ENCODE results near the gene SORD. TPM values are rescaled to one million over a fixed set of nuclear protein-coding genes. Genes with fewer than 3 reads are reported as not detected.

Gene SORD
- total RNA-seq, 2 experiments from 2014 or later: 7.6 to 10.2 TPM

DNA sequence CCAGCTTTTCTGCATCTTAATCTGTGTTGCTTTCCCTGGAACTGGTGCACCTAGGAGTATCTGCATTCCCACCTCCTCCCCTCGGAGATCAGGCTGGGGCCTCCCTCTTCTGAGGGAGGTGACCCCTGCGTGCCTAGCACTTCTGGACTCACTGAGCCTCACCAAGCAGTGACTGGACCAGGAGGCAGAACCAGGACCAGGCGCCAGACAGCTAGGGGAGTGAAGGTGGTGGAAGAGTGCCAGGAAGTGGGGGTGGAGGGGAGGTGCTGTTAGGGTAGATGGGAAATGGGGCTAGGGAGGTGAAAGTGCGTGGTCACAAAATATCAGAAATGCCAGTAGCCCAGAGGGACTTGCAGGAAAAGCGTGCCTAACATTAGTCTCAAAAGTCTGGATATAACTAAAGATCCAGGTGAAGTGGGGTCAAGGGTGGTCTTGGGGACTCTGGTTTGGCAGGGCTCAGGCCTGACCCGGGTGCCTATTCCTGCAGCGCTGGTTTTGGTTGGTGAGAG lies 92.4 kb downstream of the SORD start:
- Mint-ChIP-seq H3K27me3 (peaks cover 79% of the 10 kb centered on the region), H3K4me1 (peaks cover 19% of the 10 kb centered on the region), H3K4me3 (no peak overlapping the region), H3K27ac (no peak overlapping the region), H3K36me3 (no peaks in the 10 kb centered on the region), H3K9me3 (no peaks in the 10 kb centered on the region)
- POLR2A ChIA-PET: no interaction called here
- no peak for ATAC-seq (ENCODE audit: low read depth)
- DNase-seq: no peak

DNA sequence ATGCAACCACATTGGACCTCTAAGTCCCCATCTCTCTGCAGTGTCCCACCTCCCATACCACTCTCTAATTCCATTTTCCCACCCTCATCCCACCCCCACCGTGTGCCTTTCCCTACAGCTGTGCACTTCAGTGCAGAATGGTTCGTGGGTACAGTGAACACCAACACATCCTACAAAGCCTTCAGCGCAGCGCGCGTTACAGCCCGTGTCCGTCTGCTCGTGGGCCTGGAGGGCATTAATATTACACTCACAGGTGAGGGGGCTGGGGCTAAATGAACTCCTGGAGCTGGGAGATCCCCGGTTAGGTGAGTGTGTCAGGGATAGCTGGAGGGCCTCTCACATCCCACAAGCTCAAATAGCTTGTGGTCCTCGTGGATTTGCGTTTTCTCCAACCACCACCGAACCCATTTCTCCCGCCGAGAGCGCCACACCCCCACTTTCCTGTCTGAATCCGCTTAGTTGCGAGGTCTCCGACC lies 93.0 kb downstream of the SORD start:
- POLR2A ChIA-PET: no interaction called here
- no peak for DNase-seq
- H3K27ac Mint-ChIP-seq: no peak overlapping the region
- peak overlapping the region; percentile 7 for H3K4me3 Mint-ChIP-seq
- H3K36me3 Mint-ChIP-seq: no peaks in the 10 kb centered on the region
- ATAC-seq (ENCODE audit: low read depth): no peak
- peaks cover 76% of the 10 kb centered on the region for H3K27me3 Mint-ChIP-seq
- peaks cover 19% of the 10 kb centered on the region for H3K4me1 Mint-ChIP-seq
- no peaks in the 10 kb centered on the region for H3K9me3 Mint-ChIP-seq

DNA sequence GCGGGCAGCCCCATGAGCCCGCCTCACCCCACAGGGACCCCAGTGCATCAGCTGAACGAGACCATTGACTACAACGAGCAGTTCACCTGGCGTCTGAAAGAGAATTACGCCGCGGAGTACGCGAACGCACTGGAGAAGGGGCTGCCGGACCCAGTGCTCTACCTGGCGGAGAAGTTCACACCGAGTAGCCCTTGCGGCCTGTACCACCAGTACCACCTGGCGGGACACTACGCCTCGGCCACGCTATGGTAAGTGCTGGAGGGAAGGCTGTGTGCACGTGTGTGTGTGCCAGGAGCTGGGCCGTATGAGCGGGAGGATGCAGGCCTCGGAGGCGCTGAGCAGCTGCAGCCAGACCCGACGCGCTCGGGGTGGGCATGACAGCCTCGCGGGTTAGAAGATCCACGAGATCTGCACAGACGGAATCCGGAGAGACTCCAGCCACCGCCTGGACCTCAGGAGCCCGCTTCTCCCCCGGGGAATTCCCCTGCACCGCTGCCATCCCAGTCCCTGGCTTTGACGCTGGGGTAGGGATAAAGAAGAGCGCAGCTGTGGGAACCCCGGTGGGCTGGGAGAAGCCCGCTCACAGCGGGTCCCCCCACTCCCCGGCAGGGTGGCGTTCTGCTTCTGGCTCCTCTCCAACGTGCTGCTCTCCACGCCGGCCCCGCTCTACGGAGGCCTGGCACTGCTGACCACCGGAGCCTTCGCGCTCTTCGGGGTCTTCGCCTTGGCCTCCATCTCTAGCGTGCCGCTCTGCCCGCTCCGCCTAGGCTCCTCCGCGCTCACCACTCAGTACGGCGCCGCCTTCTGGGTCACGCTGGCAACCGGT lies 93.7 kb downstream of the SORD start:
- ATAC-seq (ENCODE audit: low read depth) (no peak), DNase-seq (no peak)
- Mint-ChIP-seq H3K4me1 (peaks cover 19% of the 10 kb centered on the region), H3K36me3 (no peaks in the 10 kb centered on the region), H3K27ac (no peak overlapping the region), H3K9me3 (no peaks in the 10 kb centered on the region), H3K4me3 (peak overlapping the region; percentile 7), H3K27me3 (peaks cover 76% of the 10 kb centered on the region)
- POLR2A ChIA-PET: no interaction called here

DNA sequence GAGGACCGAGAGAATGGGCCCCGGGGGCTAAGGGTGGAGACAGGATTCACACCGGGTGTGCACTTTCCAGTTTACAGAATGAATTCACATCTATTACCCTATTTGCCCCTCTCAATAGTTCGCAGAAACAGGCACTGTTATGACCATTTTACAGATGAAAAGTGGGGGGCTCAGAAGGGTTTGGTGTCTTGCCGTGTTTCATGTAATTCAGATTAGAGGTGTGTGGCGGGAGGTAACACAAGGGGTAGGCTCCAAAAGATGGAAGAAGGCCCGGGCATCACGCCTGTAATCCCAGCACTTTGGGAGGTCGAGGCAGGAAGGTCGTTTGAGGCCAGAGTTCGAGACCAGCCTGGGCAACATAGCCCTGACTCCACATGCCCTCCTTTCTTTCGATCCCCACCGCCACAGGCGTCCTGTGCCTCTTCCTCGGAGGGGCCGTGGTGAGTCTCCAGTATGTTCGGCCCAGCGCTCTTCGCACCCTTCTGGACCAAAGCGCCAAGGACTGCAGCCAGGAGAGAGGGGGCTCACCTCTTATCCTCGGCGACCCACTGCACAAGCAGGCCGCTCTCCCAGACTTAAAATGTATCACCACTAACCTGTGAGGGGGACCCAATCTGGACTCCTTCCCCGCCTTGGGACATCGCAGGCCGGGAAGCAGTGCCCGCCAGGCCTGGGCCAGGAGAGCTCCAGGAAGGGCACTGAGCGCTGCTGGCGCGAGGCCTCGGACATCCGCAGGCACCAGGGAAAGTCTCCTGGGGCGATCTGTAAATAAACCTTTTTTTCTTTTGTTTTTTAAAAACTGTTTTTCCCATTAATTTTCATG lies 94.5 kb downstream of the SORD start:
- POLR2A ChIA-PET: interaction anchor here (0.6 kb wide), 1 partner anchor 228 kb away, joined by 3 read pairs; no protein-coding TSS in a partner anchor
- DNase-seq (no peak), ATAC-seq (ENCODE audit: low read depth) (peak; percentile 23)
- Mint-ChIP-seq H3K36me3 (no peaks in the 10 kb centered on the region), H3K4me1 (peaks cover 12% of the 10 kb centered on the region), H3K4me3 (peak overlapping the region; percentile 59), H3K27ac (no peak overlapping the region), H3K9me3 (no peaks in the 10 kb centered on the region), H3K27me3 (peaks cover 67% of the 10 kb centered on the region)

DNA sequence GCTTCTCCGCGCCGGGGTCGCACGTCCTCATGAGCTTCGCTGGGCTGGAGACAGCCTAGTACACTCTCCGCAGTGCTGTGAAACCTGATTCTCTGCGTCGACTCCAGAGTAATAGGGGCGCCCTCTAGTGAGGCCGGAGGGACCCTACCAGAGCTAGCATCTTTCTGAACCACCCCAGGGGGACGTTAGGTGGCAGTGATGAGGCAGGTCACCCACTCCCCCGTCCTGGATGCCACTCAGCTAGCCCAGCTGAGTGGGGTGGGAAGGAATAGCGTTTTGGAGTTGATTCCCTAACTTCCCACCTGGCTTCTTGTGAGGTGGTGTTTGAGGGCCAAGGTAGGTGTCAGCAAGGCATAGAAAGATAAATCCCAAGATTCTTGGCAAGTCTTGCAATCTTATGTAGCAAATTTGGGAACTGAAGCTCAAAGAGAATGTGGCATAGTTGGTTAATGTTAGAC lies 95.2 kb downstream of the SORD start:
- Mint-ChIP-seq H3K27ac (no peak overlapping the region), H3K4me1 (peaks cover 12% of the 10 kb centered on the region), H3K4me3 (peak overlapping the region; percentile 59), H3K9me3 (no peaks in the 10 kb centered on the region), H3K27me3 (peaks cover 63% of the 10 kb centered on the region), H3K36me3 (no peaks in the 10 kb centered on the region)
- DNase-seq: peak; percentile 81
- POLR2A ChIA-PET: interaction anchor here (0.6 kb wide), 1 partner anchor 229 kb away, joined by 3 read pairs; no protein-coding TSS in a partner anchor
- peak; percentile 98 for ATAC-seq (ENCODE audit: low read depth)

DNA sequence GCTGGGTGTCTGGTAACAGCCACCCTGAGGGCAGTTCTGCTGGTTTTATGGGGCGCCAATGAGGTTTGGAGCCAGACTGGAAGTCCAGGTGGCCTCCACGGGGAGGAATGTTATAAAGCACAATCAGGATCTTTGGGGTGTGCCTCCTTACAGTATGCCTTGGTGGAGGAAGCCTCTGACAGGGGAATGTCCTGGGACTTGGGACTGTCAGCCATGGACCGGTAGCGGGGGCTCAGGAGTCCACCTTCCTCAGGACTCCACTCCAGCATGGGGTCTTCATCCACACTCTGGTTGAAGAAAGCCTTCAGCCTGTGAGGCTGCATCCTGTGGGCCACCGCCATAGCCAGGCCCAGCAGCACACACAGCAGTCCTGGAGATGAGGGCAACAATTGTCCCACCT lies 96.0 kb downstream of the SORD start:
- DNase-seq: no peak
- Mint-ChIP-seq H3K36me3 (no peaks in the 10 kb centered on the region), H3K27ac (no peak overlapping the region), H3K9me3 (no peaks in the 10 kb centered on the region), H3K4me1 (peaks cover 10% of the 10 kb centered on the region), H3K4me3 (no peak overlapping the region), H3K27me3 (peaks cover 63% of the 10 kb centered on the region)
- no peak for ATAC-seq (ENCODE audit: low read depth)
- POLR2A ChIA-PET: no interaction called here

DNA sequence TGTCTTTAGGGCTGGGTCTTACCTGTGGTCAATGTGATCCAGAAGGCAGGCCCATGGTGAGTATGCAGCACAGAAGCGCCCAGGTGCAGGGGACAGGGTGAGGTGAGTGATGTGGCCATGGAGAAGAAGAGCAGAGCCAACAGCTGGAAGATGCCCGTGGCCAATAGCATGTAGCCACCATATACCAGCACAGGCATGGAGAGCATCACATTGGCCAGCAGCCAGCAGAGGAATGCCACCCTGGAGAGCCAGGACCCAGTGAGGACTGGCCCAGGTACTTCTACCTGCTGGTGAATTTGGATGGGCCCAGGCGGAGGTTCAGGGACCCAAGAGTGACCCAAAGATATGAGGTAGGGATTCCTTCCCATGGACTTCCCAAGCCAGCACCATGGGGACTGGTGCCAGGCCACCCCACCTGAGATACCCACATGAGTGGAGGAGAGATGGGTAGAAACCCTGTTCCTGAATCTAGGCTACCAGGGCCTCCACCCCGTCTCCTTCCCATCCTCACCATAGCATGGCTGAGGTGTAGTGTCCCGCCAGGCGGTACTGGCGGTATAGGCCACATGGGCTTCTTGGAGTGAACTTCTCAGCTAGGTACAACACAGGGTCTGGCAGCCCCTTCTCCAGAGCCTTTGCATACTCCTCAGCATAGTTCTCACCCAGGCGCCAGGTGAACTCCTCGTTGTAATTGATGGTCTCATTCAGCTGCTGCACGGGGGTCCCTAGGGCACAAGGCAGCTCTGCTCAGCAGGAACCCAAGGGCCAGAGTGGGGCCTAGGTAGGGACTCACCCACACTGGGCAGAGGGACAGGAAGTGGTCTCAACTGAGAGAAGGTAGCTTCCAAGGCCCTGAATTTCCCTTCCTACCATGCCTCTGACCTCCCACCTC lies 97.3 kb downstream of the SORD start:
- Mint-ChIP-seq H3K4me3 (no peak overlapping the region), H3K27me3 (peaks cover 59% of the 10 kb centered on the region), H3K36me3 (no peaks in the 10 kb centered on the region), H3K9me3 (no peaks in the 10 kb centered on the region), H3K4me1 (peaks cover 6% of the 10 kb centered on the region), H3K27ac (no peak overlapping the region)
- ATAC-seq (ENCODE audit: low read depth) (no peak), DNase-seq (no peak)
- POLR2A ChIA-PET: no interaction called here

DNA sequence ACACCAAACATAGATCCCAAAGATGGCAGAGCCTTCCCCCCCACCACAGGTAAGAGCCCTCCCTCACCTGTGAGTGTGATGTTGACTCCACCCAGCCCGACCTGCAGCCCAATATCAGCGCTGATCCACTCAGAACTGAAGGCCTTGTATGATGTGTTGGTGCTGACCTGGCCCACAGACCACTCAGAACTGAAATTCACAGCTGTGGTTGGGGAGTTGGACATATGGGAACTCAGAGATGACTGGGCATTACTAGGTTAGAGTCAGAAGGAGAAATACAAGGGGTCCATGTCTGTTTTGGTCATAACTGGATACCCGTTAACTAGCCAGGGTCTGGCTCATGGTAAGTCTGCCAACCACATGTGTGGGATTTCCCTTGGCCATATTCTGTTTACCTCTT lies 98.0 kb downstream of the SORD start:
- POLR2A ChIA-PET: no interaction called here
- no peak for DNase-seq
- Mint-ChIP-seq H3K36me3 (no peaks in the 10 kb centered on the region), H3K4me1 (peaks cover 6% of the 10 kb centered on the region), H3K27me3 (peaks cover 59% of the 10 kb centered on the region), H3K4me3 (no peak overlapping the region), H3K9me3 (no peaks in the 10 kb centered on the region), H3K27ac (no peak overlapping the region)
- ATAC-seq (ENCODE audit: low read depth): no peak

DNA sequence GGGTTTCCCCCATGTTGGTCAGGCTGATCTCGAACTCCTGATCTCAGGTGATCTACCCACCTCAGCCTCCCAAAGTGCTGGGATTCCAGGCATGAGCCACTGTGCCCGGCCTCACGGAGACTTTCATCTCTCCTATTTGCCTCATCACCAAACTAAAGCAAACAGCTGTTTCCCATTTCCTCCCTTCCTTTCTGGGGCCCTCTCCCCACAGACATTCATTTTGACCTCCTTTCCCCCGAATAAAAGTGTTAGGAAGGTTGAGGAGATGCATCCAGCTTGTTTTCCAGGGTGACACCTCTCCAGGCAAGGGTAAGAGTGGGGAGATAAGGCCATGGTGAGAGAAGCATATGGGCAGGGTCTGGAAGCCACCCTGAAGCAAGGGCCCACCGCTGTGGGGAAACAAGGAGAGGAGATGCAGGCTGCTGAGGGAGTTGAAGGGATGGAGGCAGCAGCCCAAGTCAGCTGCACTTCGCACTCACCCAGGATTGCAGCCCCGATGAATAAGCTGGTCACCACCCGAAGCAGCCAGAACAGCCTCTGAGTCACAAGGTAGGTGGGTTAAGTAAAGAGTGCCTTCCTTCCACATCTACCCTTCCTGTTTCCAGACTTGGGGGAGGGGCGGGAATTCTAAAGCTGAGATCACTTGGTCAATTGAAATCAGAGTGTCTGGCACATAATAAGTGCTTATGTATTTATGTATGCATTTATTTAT lies 98.9 kb downstream of the SORD start:
- no peak for ATAC-seq (ENCODE audit: low read depth)
- Mint-ChIP-seq H3K36me3 (no peaks in the 10 kb centered on the region), H3K4me3 (no peak overlapping the region), H3K27me3 (peaks cover 57% of the 10 kb centered on the region), H3K9me3 (no peaks in the 10 kb centered on the region), H3K4me1 (peaks cover 6% of the 10 kb centered on the region), H3K27ac (no peak overlapping the region)
- POLR2A ChIA-PET: no interaction called here
- no peak for DNase-seq

DNA sequence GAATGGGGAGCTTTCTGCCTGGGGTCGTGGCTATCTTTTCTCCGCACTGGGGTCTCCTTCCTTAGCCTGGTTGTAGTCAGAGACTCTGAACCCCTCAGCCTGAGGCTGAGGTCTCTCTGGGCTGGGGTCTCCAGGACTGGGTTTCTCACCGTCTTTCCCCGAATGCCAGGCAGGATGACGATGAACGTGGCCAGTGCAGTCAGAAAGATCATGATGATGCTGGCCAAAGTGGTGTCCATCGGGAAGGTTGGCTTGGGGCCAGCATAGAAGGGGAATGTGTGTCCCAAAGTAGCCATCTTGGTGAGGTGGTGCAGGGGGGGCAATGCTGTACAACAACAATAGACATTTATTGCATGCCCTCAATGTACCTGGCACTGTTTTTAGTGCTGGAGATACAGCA lies 99.7 kb downstream of the SORD start:
- POLR2A ChIA-PET: no interaction called here
- H3K27me3 Mint-ChIP-seq: peaks cover 53% of the 10 kb centered on the region
- H3K4me1 Mint-ChIP-seq: peaks cover 2% of the 10 kb centered on the region

DNA sequence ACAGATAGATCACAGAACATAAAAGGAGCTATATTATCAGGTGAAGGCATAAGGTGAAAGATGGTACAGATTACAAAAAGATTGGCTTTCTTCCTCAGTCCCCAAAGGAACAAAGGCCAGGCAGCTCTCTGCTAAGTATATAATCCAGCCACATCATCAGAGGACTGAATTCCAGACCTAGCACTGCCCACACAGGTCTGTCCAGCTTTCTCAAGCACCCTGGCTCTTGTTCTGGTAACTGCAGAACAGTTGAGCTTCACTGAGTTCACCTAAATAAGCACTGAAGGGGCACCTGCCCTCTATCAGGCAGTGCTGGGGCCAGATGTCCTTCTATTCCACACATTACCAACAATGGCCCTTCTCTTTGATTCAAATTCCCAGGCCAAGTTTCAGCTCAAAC lies 100.4 kb downstream of the SORD start:
- no peak for ATAC-seq (ENCODE audit: low read depth)
- no peaks in the 10 kb centered on the region for H3K9me3 Mint-ChIP-seq
- H3K27ac Mint-ChIP-seq: no peak overlapping the region
- no peaks in the 10 kb centered on the region for H3K4me1 Mint-ChIP-seq
- no peak for DNase-seq
- POLR2A ChIA-PET: no interaction called here
- no peak overlapping the region for H3K4me3 Mint-ChIP-seq
- no peaks in the 10 kb centered on the region for H3K36me3 Mint-ChIP-seq
- peaks cover 53% of the 10 kb centered on the region for H3K27me3 Mint-ChIP-seq

More for the DNA sequence above, 99.7 kb downstream of the SORD start:
- H3K4me3 Mint-ChIP-seq: no peak overlapping the region
- no peak for DNase-seq
- no peak overlapping the region for H3K27ac Mint-ChIP-seq
- H3K36me3 Mint-ChIP-seq: no peaks in the 10 kb centered on the region
- no peak for ATAC-seq (ENCODE audit: low read depth)
- no peaks in the 10 kb centered on the region for H3K9me3 Mint-ChIP-seq

DNA sequence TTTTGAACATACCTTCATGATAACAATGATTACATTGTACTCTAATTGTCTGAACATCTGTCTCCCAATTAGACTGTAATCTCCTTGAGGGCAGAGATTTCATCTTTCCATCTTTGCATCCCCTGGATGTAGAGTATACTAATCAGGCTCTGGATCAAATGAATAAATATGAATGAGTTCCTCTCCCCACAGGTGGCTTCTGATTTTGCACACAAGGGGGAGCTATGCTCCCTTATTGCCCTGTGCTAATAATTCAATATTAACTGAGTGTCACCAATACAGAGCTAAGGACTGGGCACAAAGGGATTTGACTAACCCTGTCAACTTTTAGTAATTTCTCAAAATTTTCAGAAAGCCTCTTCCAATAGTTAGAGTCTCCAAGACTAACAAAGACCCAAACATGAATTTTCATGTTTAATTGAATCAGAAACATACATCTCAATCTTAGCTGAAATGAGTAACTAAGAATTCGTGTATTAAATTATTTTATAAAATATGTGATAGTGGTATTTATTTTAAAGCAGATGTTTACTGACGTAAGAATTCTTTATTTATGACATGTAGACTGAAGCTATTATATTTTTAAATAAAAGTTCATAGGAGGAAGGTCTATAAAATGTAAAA lies 103.7 kb downstream of the SORD start:
- peak; percentile 29 for ATAC-seq (ENCODE audit: low read depth)
- H3K27ac Mint-ChIP-seq: no peak overlapping the region
- H3K27me3 Mint-ChIP-seq: peaks cover 59% of the 10 kb centered on the region
- no peaks in the 10 kb centered on the region for H3K36me3 Mint-ChIP-seq
- no peak overlapping the region for H3K4me3 Mint-ChIP-seq
- POLR2A ChIA-PET: no interaction called here
- no peak for DNase-seq
- no peaks in the 10 kb centered on the region for H3K9me3 Mint-ChIP-seq
- H3K4me1 Mint-ChIP-seq: peaks cover 2% of the 10 kb centered on the region

Data from activated naive CD8-positive, alpha-beta T cell treated with anti-CD3 and anti-CD28 coated beads, Interleukin-2, amount 10 ng/mL, durations not matched to agents 7 days and 5 days (primary cell).